Effector CD8-positive, alpha-beta T cell (primary cell): ENCODE data around the gene TNFRSF12A.
"Not testable (repeated sequence)": the region's sequence is repeated elsewhere in the genome, so short reads cannot be mapped to it uniquely, and the experiment has no call there.

ENCODE experiments used
- DNase-seq: peaks from one replicate; lab custom pipeline; 2025; lab: John Stamatoyannopoulos, UW

TNFRSF12A gene

GRCh38 chr16:3065742-3066439 lies 45.7 kb downstream of the TNFRSF12A start:
- no peak for DNase-seq

GRCh38 chr16:3066440-3066748 lies 46.2 kb downstream of the TNFRSF12A start:
- no peak for DNase-seq

DNA sequence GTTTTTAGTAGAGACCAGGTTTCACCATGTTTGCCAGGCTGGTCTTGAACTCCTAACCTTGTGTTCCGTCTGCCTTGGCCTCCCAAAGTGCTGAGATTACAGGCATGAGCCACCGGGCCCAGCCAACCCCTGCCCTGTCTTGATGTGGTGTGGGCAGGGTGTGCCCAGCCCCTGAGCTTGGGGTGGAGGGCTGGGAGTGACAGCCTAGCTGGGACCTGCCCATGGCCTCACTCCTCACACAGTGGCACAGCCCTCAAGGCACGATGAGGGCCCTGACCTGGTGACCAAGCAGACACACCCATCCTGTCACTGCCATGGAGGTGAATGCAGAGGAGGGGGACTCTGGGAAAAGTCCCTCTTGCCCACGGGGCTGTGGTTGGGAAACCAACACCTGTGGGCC lies 48.3 kb downstream of the TNFRSF12A start:
- DNase-seq, result no peak

- not testable (repeated sequence) for DNase-seq
Observed at GRCh38 chr16:3069146-3069545, 49.0 kb downstream of the TNFRSF12A start.

DNA sequence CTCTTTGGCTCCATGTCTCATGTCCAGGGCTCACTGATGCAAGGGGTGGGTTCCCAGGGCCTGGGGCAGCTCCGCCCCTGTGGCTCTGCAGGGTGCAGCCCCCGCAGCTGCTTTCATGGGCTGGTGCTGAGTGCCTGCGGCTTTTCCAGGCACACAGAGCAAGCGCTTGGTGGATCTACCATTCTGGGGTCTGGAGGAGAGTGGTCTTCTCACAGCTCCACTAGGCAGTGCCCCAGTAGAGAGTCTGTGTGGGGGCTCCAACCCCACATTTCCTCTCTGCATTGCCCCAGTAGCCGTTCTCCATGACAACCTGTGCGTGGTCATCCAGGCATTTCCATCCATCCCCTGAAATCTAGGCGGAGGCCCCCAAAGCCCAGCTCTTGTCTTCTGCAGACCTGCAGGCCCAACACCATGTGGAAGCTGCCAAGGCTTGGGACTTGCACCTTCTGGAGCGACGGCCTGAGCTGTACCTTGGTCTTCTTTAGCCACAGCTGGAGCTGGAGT lies 50.5 kb downstream of the TNFRSF12A start:
- DNase-seq, result no peak

DNA sequence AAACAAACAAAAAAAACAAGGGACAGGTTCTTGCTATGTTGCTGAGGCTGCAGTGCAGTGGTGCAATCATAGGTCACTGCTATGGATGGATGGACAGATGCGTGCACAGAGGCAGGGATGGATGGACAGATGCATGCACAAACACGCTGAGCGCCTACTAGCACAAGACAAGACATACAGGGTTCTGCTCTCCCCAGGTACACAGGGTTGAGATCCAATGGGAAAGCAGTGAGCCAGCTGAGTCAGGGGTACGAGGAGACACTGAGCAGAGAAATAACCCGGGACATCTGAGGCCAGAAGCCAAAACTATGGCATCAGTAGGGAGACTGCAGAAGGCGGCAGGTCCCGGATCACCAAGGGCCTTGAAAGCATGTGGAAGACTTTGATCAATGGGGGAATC lies 51.5 kb downstream of the TNFRSF12A start:
- DNase-seq, result no peak
